Measurements from ENCODE around the gene TNFRSF8. TPM values are rescaled to one million over a fixed set of nuclear protein-coding genes. Genes with fewer than 3 reads are reported as not detected.

The TNFRSF8 gene
- total RNA-seq, 1 donor from 2014 or later, result 0.52 TPM

DNA sequence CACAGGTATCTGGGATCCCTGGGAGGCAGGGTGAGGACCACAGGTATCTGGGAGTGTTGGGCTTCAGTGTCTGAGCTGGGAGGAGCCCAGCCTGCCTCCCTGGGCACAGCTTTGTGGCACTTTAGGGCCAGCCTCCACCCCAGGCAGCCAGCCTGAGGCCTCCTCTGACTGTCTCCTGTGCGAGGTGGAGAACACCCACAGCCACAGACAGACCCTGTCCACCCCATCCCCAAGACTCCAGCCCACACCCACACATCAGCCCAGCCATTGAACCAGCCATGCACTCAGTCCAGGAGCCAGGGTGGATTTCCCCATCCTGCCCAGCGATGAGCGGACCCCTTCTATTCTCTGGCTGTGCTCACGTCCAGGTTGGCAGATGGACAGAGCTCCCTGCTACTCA, 81.9 kb downstream of the TNFRSF8 start:
- no peaks in the 10 kb centered on the region for H3K36me3 ChIP-seq (ENCODE audit: control insufficient read depth in 3 of 3, insufficient read depth in 3 of 3, low read length in 3 of 3)
- H3K27ac ChIP-seq (ENCODE audit: low read depth, low read length), result no peak overlapping the region
- H3K4me1 ChIP-seq (ENCODE audit: control insufficient read depth in 3 of 3, insufficient read depth in 3 of 3, low read length in 3 of 3), result peaks cover 30 to 37% (median 34%) of the 10 kb centered on the region in 3 donors
- peaks cover 0 to 2% (median 0%) of the 10 kb centered on the region in 3 donors for H3K27me3 ChIP-seq (ENCODE audit: control insufficient read depth in 3 of 3, insufficient read depth in 3 of 3, low read length in 3 of 3)
- H3K4me3 ChIP-seq (ENCODE audit: low read length in 3 of 3), result no peak overlapping the region
- H3K9ac ChIP-seq (ENCODE audit: low read depth in 1 of 3, low read length in 3 of 3), result no peak overlapping the region
- H3K9me3 ChIP-seq (ENCODE audit: control insufficient read depth in 3 of 3, low read length in 3 of 3), result no peaks in the 10 kb centered on the region

DNA sequence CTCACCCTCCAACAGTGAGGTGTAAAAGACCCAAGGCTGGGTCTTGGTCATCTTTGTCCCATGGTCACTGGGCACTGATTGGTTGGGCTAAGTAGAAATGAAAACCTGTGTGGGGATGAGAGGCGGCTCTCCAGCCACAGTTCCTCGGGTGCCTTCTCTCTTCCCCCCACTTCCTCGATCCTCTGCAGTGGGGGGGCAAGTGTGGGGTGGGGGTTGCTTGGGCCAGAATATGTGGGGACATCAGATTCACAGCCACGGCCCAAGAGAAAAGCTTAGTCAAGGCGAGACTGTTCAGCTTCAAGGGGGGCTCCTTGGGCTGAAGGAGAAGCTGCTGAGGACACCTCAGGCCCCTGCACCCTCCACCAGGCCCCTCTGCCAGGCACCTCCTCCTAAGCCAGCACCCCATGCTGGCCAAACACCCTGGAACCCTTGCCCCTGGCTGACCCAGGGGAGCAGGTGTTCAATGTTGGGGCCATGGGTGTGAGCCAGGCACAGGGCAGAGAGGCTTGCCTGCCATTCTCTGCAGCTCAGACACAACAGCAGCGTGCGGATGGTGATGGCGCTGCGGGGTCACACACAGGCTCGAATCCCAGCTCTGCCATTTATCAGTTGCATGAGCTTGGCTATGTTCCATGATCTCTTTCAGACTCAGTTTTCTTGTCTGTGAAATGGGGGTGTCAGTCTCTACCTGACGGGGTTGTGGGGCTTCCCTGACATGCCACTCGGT, 82.7 kb downstream of the TNFRSF8 start:
- Histone ChIP-seq H3K9me3 (ENCODE audit: control insufficient read depth in 3 of 3, low read length in 3 of 3) (no peaks in the 10 kb centered on the region), H3K4me3 (ENCODE audit: low read length in 3 of 3) (no peak overlapping the region), H3K4me1 (ENCODE audit: control insufficient read depth in 3 of 3, insufficient read depth in 3 of 3, low read length in 3 of 3) (peaks cover 35 to 42% (median 35%) of the 10 kb centered on the region in 3 donors), H3K36me3 (ENCODE audit: control insufficient read depth in 3 of 3, insufficient read depth in 3 of 3, low read length in 3 of 3) (no peaks in the 10 kb centered on the region), H3K9ac (ENCODE audit: low read depth in 1 of 3, low read length in 3 of 3) (no peak overlapping the region), H3K27me3 (ENCODE audit: control insufficient read depth in 3 of 3, insufficient read depth in 3 of 3, low read length in 3 of 3) (peaks cover 0 to 2% (median 0%) of the 10 kb centered on the region in 3 donors), H3K27ac (ENCODE audit: low read depth, low read length) (peak overlapping the region; percentile 86)

DNA sequence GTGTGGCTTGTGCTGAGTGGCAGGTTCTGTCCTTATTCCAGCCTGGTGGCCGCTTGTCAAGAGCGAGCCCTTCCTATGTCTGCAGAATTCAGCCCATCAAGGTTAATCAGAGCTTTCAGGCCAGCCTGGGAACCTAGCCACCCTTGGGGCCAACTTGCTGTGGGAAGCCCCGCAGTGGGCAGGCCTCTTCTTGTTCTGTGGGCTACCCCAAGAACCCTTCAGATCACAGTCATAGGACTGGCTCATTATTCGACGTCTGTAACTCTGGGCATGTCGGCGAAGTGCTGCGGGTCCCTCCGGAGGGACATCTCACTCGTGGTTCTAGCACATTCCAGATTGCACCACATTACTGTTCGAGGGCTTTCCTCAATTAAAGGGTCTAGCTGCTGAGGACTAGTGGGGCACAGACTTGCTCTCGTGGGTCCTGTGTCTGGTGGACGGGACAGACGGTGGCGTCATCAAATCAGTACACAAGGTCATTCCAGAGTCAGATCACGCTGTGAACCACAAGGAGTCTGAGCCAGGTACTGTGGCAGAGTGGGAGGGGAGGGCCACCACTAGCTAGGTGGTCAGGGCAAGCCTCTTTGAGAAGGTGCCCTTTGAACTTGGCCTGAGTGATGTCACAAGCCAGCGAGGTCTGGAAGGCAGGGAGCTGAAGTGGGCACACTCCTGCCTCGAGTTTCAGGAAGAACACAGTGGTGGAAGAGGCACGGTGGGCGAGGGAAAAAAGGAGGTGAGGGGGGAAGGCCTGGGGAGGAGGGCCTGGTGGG, 83.4 kb downstream of the TNFRSF8 start:
- Histone ChIP-seq H3K36me3 (ENCODE audit: control insufficient read depth in 3 of 3, insufficient read depth in 3 of 3, low read length in 3 of 3) (no peaks in the 10 kb centered on the region), H3K4me1 (ENCODE audit: control insufficient read depth in 3 of 3, insufficient read depth in 3 of 3, low read length in 3 of 3) (peaks cover 35 to 48% (median 35%) of the 10 kb centered on the region in 3 donors), H3K9me3 (ENCODE audit: control insufficient read depth in 3 of 3, low read length in 3 of 3) (no peaks in the 10 kb centered on the region), H3K27ac (ENCODE audit: low read depth, low read length) (peak overlapping the region; percentile 86), H3K9ac (ENCODE audit: low read depth in 1 of 3, low read length in 3 of 3) (peak overlapping the region in 1 of 3 donors; percentile 16), H3K4me3 (ENCODE audit: low read length in 3 of 3) (no peak overlapping the region), H3K27me3 (ENCODE audit: control insufficient read depth in 3 of 3, insufficient read depth in 3 of 3, low read length in 3 of 3) (peaks cover 0 to 1% (median 0%) of the 10 kb centered on the region in 3 donors)

DNA sequence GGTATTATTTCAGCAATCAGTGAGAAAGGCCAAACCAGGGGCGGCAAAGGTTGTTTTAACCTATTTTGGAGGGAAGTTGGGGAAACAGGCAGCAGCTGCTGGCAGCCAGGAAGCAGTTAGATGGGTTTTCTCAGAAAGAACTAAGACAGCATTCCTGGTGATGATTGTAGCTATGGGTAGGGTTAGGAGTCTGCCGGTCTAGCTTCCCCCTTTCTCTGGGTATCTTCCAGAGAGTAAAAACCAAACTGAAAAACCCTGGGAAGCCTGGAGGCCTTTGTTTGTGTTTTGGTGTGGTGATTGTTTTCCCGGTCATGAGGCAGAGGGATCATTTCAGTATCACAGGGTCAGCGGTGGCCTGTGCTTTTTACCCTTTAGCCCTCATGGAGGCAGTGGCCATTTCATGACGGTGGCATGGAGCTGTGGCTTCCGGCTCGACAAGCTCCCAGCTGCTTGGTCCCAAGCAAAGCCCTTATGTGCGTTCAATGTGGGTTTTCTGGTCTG, 84.1 kb downstream of the TNFRSF8 start:
- Histone ChIP-seq H3K36me3 (ENCODE audit: control insufficient read depth in 3 of 3, insufficient read depth in 3 of 3, low read length in 3 of 3) (no peaks in the 10 kb centered on the region), H3K27ac (ENCODE audit: low read depth, low read length) (peak overlapping the region; percentile 86), H3K4me1 (ENCODE audit: control insufficient read depth in 3 of 3, insufficient read depth in 3 of 3, low read length in 3 of 3) (peaks cover 35 to 49% (median 36%) of the 10 kb centered on the region in 3 donors), H3K9me3 (ENCODE audit: control insufficient read depth in 3 of 3, low read length in 3 of 3) (no peaks in the 10 kb centered on the region), H3K27me3 (ENCODE audit: control insufficient read depth in 3 of 3, insufficient read depth in 3 of 3, low read length in 3 of 3) (no peaks in the 10 kb centered on the region), H3K9ac (ENCODE audit: low read depth in 1 of 3, low read length in 3 of 3) (no peak overlapping the region), H3K4me3 (ENCODE audit: low read length in 3 of 3) (no peak overlapping the region)

DNA sequence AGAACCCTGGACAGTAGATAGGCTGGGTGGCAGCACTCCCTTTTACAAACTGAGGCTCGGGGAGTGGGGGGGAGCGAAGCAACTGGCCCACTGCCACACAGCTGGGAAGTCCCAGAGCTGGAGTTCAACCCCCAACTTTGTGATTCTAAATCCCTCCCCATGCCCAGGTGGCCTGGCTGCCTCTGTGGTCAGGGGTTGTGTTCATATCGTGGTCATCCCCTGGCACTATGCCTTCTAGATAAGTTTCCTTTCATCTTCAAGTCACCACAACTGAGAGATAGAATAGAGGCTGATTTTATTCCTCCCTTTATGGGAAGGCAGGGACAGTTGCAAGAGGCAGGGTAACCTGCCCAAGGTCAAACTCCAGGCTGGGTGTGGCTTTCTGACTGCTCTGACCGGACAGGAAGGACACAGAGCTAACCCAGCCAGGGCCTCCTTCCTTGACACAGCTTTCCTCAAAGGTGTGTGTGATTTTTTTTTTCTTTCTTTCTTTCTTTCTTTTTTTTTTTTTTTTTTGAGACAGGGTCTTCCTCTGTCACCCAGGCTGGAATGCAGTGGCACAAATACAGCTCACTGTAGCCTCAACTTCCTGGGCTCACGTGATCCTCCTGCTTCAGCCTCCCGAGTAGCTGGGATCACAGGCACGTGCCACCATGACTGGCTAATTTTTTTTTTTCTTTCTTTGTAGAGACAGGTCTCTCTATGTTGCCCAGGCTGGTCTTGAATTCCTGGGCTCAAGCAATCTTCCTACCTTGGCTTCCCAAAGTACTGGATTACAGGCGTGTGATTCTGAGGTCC, 85.3 kb downstream of the TNFRSF8 start:
- H3K27me3 ChIP-seq (ENCODE audit: control insufficient read depth in 3 of 3, insufficient read depth in 3 of 3, low read length in 3 of 3), result no peaks in the 10 kb centered on the region
- H3K9ac ChIP-seq (ENCODE audit: low read depth in 1 of 3, low read length in 3 of 3), result no peak overlapping the region
- H3K27ac ChIP-seq (ENCODE audit: low read depth, low read length), result peak overlapping the region; percentile 86
- H3K9me3 ChIP-seq (ENCODE audit: control insufficient read depth in 3 of 3, low read length in 3 of 3), result no peaks in the 10 kb centered on the region
- H3K36me3 ChIP-seq (ENCODE audit: control insufficient read depth in 3 of 3, insufficient read depth in 3 of 3, low read length in 3 of 3), result no peaks in the 10 kb centered on the region
- no peak overlapping the region for H3K4me3 ChIP-seq (ENCODE audit: low read length in 3 of 3)
- peaks cover 36 to 56% (median 41%) of the 10 kb centered on the region in 3 donors for H3K4me1 ChIP-seq (ENCODE audit: control insufficient read depth in 3 of 3, insufficient read depth in 3 of 3, low read length in 3 of 3)

GRCh38 chr1:12148958-12149790, 86.1 kb downstream of the TNFRSF8 start:
- no peak overlapping the region for H3K9ac ChIP-seq (ENCODE audit: low read depth in 1 of 3, low read length in 3 of 3)
- H3K27ac ChIP-seq (ENCODE audit: low read depth, low read length), result peak overlapping the region; percentile 86
- H3K4me3 ChIP-seq (ENCODE audit: low read length in 3 of 3), result no peak overlapping the region
- H3K9me3 ChIP-seq (ENCODE audit: control insufficient read depth in 3 of 3, low read length in 3 of 3), result no peaks in the 10 kb centered on the region
- H3K4me1 ChIP-seq (ENCODE audit: control insufficient read depth in 3 of 3, insufficient read depth in 3 of 3, low read length in 3 of 3), result peaks cover 31 to 51% (median 35%) of the 10 kb centered on the region in 3 donors
- no peaks in the 10 kb centered on the region for H3K27me3 ChIP-seq (ENCODE audit: control insufficient read depth in 3 of 3, insufficient read depth in 3 of 3, low read length in 3 of 3)
- no peaks in the 10 kb centered on the region for H3K36me3 ChIP-seq (ENCODE audit: control insufficient read depth in 3 of 3, insufficient read depth in 3 of 3, low read length in 3 of 3)

DNA sequence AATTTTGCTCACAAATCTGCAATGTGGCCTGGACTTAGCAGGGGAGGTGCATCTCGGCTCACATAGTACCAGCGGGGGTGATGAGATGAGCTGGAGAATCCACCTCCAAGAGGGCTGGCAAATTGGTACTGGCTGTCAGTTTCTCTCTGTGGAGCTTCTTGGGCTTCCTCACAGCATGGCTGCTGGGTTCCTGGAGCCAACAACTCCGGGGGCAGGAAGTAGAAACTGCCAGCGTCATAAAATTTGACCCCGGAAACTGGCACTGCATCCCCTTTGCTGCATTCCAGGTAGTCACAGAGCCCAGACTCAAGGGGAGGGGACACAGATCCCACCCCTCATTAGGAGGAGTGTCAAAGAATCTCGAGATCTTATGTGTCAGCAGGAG, 86.7 kb downstream of the TNFRSF8 start:
- H3K9ac ChIP-seq (ENCODE audit: low read depth in 1 of 3, low read length in 3 of 3), result no peak overlapping the region
- no peak overlapping the region for H3K4me3 ChIP-seq (ENCODE audit: low read length in 3 of 3)
- no peaks in the 10 kb centered on the region for H3K36me3 ChIP-seq (ENCODE audit: control insufficient read depth in 3 of 3, insufficient read depth in 3 of 3, low read length in 3 of 3)
- peaks cover 31 to 48% (median 34%) of the 10 kb centered on the region in 3 donors for H3K4me1 ChIP-seq (ENCODE audit: control insufficient read depth in 3 of 3, insufficient read depth in 3 of 3, low read length in 3 of 3)
- H3K27me3 ChIP-seq (ENCODE audit: control insufficient read depth in 3 of 3, insufficient read depth in 3 of 3, low read length in 3 of 3), result no peaks in the 10 kb centered on the region
- H3K9me3 ChIP-seq (ENCODE audit: control insufficient read depth in 3 of 3, low read length in 3 of 3), result no peaks in the 10 kb centered on the region
- peak overlapping the region; percentile 20 for H3K27ac ChIP-seq (ENCODE audit: low read depth, low read length)

DNA sequence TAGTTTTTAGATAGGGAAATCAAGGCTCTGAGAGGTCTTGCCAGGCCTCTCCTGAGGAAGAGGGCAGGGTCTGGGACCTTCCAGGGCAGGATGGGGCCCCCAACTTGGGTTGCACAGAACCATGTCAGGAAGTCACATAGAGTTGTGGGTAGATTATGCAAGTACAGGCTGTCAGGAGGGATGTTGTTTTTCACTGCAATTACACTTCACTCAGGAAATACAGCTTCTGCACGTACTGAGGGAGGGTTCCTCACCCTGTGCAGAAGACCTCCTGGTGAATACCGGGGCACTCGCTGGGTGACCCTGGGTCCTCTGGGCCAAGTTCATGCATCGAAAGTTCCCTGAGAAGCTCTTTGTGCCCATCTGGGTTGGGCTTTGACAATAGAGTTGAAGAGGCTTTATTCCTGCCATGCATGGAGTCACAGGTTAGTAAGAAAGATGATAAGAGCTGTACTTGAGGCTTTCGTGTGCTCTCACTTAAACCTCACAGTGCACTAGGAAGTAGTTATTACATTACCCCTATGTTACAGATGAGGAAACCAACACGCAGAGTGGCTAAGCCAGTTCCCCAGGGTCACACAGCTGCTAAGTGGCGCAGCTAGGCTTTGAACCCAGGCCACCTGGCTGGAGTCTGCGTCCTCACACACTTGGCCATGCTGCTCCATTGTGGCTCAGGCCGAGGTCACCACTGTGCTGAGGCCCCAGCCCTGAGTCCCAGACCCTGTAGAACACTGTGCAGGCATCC, 87.5 kb downstream of the TNFRSF8 start:
- Histone ChIP-seq H3K4me3 (ENCODE audit: low read length in 3 of 3) (no peak overlapping the region), H3K36me3 (ENCODE audit: control insufficient read depth in 3 of 3, insufficient read depth in 3 of 3, low read length in 3 of 3) (no peaks in the 10 kb centered on the region), H3K9me3 (ENCODE audit: control insufficient read depth in 3 of 3, low read length in 3 of 3) (no peaks in the 10 kb centered on the region), H3K27ac (ENCODE audit: low read depth, low read length) (peak overlapping the region; percentile 22), H3K9ac (ENCODE audit: low read depth in 1 of 3, low read length in 3 of 3) (no peak overlapping the region), H3K4me1 (ENCODE audit: control insufficient read depth in 3 of 3, insufficient read depth in 3 of 3, low read length in 3 of 3) (peaks cover 31 to 46% (median 34%) of the 10 kb centered on the region in 3 donors), H3K27me3 (ENCODE audit: control insufficient read depth in 3 of 3, insufficient read depth in 3 of 3, low read length in 3 of 3) (no peaks in the 10 kb centered on the region)
